NCI-H1694 treated with DMSO at 0.1 percent for 48 hours (cell line): ENCODE results near the gene GARIN1A.

Experiments used
- DNase-seq: peaks from one replicate; lab custom pipeline; 2025; lab: John Stamatoyannopoulos, UW

GARIN1A gene

DNA sequence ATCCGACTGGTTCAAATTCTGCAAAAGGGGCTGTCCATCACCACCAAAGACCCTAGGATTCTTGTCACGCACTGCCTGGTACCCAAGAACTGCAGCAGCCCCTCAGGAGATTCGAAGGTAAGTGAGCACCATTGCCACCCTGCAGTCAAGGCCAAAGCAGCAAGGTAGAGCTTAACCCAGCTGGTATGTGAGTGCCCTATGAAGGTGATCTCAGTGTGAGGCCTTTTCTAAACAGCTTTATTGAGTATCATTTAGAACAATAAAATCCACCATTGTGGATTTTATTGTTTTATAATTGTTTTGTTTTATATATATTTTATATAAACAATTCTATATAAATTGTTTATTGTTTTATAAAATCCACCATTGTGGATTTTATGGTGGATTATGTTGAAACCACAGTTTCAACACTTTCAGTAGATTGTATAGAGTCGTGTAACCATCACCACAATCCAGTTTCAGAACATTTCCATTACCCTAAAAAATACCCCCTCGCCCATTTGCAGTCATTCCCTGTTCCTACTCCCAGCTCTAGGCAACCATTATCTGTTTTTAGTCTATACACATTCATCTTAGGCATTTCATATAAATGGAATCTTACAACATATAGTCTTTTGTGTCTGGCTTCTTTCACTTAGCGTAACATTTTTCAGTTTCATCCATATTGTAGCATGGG is 47.0 kb downstream of the GARIN1A start:
- no peak for DNase-seq

- DNase-seq, result no peak
Observed at GRCh38 chr7:128721376-128721775, 49.3 kb downstream of the GARIN1A start.
